ENCODE results near the gene RFK. TPM values are rescaled to one million over a fixed set of nuclear protein-coding genes. Genes with fewer than 3 reads are reported as not detected.
A peak's percentile ranks its signal among the peaks of the same experiment; 100 is the strongest.

Gene RFK
- total and polyA plus RNA-seq, 9 of the 15 experiments (the other 6 are each of a cell fraction or from before 2014, with no cell fraction given) = 3.8 to 51.1 (median 14.8) TPM

GRCh38 chr9:76359365-76359764 lies 34.9 kb downstream of the RFK start (continued):
- peak; percentile 21; the same call in 1 of the 2 replicates for TF ChIP-seq MXI1 (IDR thresholded peaks at IDR 0.05; ENCODE audit: low read depth, low read length)
- no peak for TF ChIP-seq ZHX1 (conservative IDR thresholded peaks at IDR 0.05; ENCODE audit: low read length)
- no peak for TF ChIP-seq CHD2 (IDR thresholded peaks at IDR 0.05; ENCODE audit: low read depth, low read length)
- TF ChIP-seq HNRNPL (IDR thresholded peaks at IDR 0.05; ENCODE audit: low read depth, low read length) = no peak
- TF ChIP-seq KDM5B (IDR thresholded peaks at IDR 0.05; ENCODE audit: insufficient replicate concordance, low read depth, low read length) = no peak
- no peak for TF ChIP-seq ZNF589 (CRISPR knock-in tag; IDR thresholded peaks at IDR 0.05; ENCODE audit: low read depth)
- TF ChIP-seq MAFF (IDR thresholded peaks at IDR 0.05; ENCODE audit: low read length) = peak; percentile 3; the same call in 1 of the 2 replicates
- TF ChIP-seq NFIC (IDR thresholded peaks at IDR 0.05) = peak; percentile 79
- no peak for TF ChIP-seq TOE1 (IDR thresholded peaks at IDR 0.05; ENCODE audit: borderline replicate concordance)
- no peak for TF ChIP-seq TOE1 (CRISPR knock-in tag; IDR thresholded peaks at IDR 0.05; ENCODE audit: borderline replicate concordance, low read depth)
- TF ChIP-seq ZNF280B (CRISPR knock-in tag; IDR thresholded peaks at IDR 0.05) = no peak
- no peak for TF ChIP-seq NCOA6 (IDR thresholded peaks at IDR 0.05)
- TF ChIP-seq ZNF717 (CRISPR knock-in tag; IDR thresholded peaks at IDR 0.05) = no peak
- TF ChIP-seq HINFP (tag; conservative IDR thresholded peaks at IDR 0.05; ENCODE audit: low read depth) = no peak
- no peak for TF ChIP-seq ZNF408 (CRISPR knock-in tag; IDR thresholded peaks at IDR 0.05; ENCODE audit: low read depth)
- TF ChIP-seq DIDO1 (tag; IDR thresholded peaks at IDR 0.05; ENCODE audit: low read depth) = no peak
- TF ChIP-seq ZNF655 (CRISPR knock-in tag; IDR thresholded peaks at IDR 0.05) = no peak
- peak; percentile 95 for TF ChIP-seq EP300 (IDR thresholded peaks at IDR 0.05; ENCODE audit: low read length)
- TF ChIP-seq CBX5 (IDR thresholded peaks at IDR 0.05; ENCODE audit: borderline replicate concordance, low read depth) = no peak
- no peak for TF ChIP-seq TCF7 (IDR thresholded peaks at IDR 0.05; ENCODE audit: borderline replicate concordance)
- no peak for TF ChIP-seq ZNF707 (CRISPR knock-in tag; conservative IDR thresholded peaks at IDR 0.05)
